KG1 (cell line): ENCODE measurements around the gene CCER1.
A peak's percentile ranks its signal among the peaks of the same experiment; 100 is the strongest.
"Not testable (repeated sequence)": the region's sequence is repeated elsewhere in the genome, so short reads cannot be mapped to it uniquely, and the experiment has no call there.

Experiments
- DNase-seq: peaks from one replicate; lab custom pipeline; 2025; lab: John Stamatoyannopoulos, UW

Gene CCER1, protein sequence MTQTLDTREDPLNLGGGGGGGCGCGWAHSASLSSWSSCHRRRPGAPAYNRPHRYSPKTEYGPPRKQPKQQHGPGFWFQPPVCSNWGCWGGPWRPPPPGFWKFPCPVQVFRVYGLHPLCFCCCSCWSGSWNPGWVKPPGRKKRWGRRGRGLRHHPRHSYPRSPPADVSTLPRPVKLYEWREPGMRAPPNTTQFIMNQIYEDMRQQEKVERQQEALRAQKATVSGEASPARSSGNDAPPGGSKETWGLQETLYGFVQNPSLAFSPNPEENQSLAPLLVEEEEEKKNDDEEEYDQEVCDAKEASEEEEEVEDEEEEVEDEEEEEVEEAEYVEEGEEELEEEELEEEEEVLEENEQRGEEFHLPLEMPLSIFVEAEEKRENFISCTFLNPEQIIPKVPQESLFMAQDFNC

DNA sequence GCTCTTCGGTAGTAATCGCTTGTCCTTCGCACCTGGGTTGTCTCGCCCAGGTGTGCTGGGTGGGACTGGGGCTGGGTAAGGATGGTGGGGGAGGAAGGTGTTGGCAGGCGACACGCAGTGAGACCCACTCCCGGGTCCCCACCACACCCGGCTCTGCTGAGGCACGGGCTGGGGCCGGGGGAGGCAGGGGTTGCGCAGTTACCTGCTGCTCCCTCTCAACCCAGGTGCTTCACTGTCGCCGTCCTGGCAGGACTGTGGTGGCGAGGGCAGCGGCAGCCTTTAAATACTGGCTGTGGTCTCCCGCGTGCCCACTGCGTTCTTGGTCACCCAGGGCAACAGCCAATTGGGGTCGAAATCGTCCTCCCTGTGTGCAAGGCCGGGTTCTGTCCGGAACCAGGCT, at the start of gene CCER1:
Gene CCER1 (minus strand): TSS at position 256 of the 400 bp plus-strand sequence. CDS start 434 bp downstream, outside the sequence.
- no peak for DNase-seq

DNA sequence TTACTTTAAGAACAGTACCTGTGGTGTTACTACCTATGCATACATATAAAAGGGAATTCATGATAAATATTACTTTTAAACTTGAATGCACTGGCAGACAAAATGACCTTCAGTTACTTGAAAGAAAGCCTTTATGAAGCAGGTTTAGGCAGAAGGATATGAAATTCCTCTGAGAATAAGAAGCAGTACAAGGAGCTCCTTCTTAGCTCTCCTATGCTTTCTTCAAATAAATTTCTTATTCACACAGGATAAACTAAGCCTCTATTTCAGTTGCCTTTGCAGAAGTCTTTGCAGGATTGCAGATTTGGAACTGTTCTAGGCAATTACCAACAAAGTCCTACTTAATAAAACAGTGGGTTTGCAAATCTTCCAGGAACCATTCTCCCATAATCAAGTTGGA, 48.8 kb upstream of the CCER1 start:
- DNase-seq = no peak

DNA sequence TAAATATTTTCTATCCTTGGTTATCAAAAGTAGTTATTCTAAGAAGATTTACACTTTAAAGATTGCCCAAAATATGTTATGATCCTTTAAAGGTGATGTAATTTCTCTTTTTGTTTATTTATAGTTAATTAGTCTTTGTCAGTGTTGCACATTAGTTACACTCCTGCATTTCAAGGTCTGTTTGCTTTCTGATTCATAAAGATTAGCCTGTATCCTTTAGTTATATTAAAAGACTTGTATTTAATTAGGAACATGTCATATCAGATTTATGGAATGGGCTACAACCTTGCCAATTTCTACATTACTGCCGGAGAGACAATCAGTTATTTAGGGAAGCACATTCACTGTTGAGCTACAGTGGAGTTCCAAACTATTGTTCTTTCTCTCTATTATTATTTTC, 46.3 kb upstream of the CCER1 start:
- DNase-seq = no peak

DNA sequence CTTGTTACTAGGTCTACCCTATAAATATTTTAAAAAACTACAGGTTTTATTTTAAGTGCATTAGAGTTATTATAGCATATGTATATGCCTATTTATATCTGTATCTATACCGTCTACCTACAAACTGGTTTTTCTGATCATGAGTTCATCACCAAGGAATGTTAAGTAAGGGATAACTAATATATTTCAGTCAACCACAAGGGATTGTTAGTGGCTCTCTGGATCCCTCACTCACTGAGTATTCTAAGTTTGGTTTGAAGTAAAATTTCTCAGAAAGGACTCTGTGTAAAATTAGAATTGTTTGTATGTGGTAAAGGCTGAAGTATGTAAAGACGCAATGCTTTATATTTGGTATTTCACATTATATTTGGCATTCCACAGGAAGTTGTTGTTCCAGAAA, 45.0 kb upstream of the CCER1 start:
- no peak for DNase-seq

DNA sequence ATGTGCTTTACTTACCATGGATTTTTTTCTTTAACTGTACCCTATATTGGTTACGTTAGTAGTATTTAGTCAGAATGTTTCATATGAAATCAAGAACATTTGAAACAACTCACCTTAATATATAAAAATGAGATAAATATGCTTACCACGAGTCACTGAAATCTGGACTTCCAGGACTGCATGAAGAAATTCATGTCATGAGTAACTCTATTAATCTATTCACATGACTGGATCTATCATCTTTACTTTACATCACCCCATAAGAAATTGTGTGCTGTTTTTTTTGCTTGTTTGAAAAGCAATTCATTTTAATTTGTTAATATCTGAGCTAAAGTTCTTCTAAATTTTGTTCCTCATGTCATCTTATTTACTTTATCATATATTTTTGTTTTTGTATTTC, 44.6 kb upstream of the CCER1 start:
- no peak for DNase-seq

DNA sequence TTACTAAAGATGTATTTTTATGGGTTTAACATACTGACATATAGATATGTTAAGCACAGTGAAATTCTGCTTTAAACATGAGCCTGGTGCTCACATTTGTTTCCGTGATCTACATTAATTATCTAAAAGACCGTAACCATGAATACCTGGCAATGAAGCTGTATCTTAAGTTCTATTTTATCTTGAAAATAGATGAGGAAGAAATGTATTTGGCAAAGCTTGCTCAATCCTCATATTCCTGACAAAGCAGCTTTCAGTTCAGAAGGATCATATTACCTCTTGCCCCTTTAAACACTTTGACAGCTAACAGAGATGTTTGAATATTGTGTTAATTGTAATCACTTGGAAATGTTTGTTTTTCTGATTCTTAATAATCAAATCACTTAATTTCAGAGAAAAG, 40.0 kb upstream of the CCER1 start:
- DNase-seq = no peak

DNA sequence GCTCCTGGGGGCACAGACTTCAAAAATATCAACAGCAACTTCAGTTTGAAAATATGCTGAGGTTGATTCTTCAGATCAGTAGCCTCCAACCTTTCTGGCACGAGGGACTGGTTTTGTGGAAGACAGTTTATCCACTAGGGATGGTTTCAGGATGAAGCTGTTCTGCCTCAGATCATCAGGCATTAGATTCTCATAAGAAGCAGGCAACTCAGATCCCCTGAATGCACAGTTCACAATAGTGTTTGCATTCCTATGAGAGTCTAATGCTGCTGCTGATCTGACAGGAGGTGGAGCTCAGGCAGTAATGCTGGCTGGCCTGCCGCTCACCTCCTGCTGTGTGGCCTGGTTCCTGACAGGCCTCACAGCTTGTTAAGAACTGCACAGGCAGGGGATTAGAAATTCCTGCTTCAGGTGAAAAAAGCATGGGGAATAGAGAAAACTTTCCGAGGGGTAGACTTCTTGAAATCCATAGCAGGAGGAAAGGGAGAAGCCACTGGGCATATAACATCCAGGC, 37.0 kb upstream of the CCER1 start:
- no peak for DNase-seq

DNA sequence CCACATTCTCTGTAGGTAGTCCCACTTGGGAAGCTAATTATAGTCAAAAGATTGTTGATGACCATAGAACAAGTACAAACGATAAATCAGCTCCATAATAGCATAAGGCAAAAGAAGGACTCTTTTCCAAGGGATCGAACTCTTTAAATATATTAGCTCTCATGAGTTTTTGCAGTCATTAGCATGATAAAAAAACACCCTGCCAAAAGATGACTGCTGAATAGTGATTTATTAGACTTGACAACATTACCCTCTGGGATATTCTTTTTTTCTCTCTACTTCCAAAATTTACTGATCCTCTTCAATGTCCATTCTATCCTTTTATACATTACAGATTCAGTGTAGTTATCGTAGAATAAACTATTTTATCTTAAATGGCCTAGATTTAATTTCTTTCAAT, 35.6 kb upstream of the CCER1 start:
- no peak for DNase-seq

DNA sequence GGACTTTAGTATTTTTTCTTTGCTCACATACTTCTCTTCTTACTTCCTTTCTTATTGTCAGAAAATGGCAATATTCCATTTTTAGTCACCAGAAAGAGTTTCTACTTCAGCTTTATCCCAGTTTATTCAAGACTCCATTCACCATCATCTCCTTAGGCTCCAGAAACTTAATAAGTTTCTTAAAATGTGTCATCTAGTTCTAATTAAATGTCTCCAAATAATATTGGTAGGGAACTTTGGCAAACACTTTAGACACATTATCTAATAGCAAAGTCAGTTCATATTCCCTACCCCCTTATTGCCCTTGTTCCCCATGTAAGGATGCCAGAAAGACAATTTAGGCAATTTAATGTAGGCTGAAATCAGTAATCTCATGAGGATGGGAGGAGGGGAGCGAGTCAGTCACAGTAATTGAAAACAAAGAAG, 34.7 kb upstream of the CCER1 start:
- no peak for DNase-seq

DNA sequence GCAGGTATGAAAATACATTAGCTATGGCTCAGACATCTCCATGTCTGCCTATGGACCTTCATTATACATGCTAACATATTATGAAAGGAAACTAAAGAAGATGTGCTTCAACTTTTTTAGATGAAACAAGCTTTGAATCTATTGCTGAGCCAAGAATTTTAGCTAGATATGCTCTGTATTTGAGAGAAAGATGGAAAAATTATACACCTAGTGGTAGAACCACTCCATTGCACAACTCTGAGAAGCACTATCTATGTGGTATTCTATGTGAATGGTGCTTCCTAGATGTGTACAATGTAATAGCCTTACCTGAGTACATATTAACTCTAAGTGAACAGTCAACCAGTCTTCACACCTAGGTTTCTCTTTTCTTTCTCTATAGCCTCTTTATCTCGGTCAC, 32.5 kb upstream of the CCER1 start:
- no peak for DNase-seq

DNA sequence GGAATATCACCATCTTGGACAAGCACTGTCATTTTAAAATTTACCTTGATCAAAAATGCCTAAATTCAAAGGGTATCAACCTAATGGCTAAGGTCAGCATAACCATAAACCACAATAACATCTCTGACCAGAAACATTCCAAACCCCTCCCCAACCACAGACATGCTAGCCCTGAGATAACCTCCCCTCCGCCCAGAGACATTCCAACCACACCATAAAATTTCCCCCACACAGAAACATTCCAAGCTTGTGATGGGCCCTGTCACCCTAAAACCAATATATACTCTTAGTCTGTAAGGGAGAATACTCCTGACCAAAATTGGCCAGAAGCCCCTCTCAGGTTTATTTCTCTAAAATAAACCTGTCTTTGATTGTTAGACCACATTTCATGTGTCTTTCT, 32.1 kb upstream of the CCER1 start:
- no peak for DNase-seq

DNA sequence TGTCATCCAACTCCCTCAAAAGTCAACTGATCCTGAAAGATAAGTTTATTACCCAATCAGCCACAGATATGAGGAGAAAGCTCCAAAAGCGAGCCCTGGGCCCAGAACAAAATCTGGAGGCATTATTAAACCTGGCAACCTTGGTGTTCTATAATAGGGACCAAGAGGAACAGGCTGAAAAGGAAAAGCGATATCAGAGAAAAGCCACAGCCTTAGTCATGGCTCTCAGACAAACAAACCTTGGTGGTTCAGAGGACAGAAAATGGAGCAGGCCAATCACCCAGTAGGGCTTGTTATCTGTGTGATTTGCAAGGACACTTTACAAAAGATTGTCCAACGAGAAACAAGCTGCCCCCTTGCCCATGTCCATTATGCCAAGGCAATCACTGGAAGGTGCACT, 30.4 kb upstream of the CCER1 start:
- DNase-seq = not testable (repeated sequence)

DNA sequence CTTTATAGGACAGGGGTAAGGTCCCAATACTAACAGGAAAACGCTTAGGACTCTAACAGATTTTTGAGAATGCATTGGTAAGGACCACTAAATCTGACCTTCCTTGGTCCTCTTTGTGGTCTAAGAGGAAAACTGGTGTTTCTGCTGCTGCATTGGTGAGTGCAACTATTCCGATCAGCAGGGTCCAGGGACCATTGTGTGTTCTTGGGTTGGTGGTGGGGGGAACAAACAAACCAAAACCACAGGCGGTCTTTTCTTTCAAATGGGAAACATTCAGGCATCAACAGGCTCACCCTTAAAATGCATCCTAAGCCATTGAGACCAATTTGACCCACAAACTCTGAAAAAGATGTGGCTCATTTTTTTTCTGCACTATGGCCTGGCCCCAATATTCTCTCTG, 29.1 kb upstream of the CCER1 start:
- DNase-seq = no peak

DNA sequence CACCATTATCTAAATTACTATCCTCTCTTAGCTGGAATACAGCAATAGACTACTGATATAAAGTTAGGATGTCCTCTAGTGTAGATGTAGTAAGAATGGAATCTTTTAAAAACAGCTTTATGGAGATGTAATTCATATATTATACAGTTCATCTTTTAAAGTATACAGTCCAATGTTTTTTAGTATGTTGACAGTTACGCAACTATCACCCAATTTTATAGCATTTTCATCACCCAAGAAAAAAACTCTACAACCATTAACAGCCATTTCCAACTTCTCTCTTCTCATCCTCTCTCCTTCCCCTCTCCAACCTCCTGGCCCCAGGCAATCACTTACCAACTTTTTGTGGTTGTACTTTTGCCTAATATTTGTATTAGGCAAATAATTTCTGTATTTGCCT, 27.2 kb upstream of the CCER1 start:
- no peak for DNase-seq

DNA sequence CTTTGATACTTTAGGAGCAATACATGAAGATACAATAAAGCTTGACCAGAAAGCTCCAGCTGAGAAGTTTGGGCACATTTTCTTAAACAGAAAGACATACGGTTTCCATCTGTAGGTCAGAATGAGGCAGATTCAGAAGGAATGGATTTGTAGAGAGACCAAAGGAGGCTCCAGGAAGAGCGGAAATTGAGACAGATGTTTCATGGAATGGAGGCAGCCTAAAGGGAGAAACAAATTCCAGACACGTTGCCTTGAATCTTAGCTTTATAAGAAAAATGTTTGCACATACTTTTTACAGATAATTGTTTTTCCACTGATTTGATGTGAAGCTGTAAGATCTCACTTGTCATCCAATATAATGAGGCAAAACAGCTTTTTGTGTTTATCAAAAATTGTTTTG, 25.0 kb upstream of the CCER1 start:
- DNase-seq = no peak

DNA sequence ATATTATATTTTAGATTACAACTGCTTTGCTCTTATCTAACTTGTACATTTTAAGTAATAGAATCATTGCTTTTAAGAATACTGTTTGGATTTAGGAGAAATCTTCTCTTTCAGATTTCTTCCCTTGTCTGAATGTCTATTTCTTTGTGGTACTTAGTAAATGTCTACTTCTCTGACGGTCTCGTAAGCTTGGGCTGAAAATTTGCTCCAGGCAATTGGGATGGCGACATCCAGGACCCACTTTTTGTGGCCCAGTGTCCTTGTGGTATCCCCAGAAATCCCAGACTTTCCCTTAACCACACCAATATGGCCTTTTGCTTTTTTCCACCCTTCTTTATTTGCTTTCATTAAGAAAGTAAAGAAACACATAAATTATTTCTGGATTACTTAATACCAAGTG, 24.0 kb upstream of the CCER1 start:
- no peak for DNase-seq

DNA sequence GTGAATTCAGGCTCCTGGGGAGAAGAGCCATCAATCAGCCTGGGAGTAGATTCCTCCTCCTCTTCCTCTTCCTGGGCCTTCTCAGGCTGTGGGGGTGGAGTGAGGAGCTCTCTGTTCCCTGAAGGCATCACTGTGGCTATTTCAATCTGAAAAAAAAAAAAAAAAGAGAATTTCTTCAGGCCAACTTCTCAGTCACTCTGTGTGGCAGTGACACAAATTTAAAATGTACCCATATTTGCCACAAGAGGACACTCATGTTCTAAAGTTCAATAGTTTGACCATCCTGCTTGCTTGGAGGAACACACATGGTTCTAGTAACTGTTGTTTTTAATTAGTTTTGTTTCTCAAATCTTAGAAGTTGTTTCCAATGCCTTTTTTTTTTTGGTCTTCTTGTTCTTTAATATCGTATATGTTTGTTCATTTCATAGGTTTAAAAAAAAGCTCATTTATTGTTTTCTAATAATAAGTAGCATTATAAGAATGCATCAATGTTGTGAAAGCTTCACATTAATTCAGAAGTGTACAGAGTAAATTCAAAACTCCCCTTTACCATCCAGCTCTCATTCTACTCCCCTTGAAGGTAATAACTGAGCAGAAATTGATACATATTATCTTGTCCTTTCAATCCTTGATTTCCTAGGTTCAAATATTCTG, 23.3 kb upstream of the CCER1 start:
- DNase-seq = peak; percentile 11

DNA sequence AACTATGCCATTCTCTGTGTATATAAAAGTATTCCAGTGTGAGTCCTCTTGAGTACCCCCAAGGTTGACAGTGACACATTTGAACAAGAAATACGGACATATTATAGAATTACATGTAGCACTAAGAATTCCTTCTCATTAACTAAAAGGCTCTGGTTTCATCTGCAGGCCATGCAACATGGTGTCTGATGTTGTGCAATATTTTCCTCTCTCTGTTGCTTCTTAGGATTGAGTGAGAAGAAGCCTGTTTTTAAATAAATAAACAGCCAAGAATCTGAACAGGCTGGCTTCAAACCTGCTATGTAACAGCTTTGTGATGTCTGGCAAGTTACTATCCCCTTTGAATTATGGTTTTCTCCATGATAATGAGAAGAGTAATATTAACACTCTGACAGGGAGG, 22.2 kb upstream of the CCER1 start:
- DNase-seq = no peak

DNA sequence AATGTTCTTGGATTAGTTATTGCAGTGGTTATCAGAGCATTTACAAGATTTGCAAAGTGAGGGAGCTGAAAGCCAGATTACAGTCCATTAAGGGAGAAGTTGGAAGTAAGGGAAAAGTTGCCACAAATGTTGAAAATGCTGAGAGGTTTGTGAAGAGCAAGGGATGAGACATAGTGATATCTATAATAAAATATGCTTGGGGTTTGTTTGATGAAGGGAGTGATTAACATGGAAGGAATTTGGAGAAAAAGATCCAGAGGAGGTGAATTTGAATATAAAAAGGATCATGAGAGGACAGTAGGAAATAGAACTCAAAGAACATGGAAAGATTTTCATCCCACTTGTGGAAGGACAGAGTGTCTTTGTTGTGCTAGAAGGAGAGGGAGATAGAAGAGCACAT, 19.3 kb upstream of the CCER1 start:
- DNase-seq = no peak

DNA sequence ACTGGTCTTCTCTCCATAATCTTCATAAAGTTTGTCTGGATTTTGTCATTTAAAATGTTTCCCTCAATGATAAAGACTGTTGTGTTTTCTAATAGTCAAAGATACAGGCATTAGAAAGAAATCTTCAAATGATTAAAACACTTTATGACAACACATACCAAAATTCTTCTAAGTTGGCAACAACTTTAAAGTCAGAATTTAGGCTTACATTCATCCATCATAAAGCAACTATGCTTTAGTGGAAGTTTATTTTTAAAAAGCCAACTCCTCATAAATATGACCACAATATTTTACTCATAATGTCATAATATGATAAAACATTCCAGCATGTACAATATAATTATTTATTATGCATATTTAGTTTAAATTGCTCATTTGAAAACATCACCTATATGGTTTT, 17.2 kb upstream of the CCER1 start:
- DNase-seq = no peak

DNA sequence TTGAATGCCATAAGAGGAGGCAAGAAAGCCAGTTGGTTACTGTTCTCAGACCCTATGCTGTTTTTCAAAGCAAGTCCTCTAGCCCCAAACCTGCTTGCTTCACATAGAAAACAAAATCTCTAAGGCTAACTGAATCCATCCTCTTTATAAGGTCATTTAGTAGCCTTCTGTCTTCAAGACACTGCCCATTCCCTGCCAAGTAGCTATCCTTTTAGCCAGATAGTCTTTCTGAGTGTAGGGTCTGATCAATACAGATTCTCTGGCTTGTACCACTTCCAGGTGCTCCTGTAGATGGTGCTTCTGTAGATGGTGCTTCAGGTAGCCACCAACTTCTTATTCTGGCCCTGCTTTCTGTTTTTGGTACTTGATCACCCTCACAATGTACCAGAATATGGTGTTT, 15.9 kb upstream of the CCER1 start:
- no peak for DNase-seq

DNA sequence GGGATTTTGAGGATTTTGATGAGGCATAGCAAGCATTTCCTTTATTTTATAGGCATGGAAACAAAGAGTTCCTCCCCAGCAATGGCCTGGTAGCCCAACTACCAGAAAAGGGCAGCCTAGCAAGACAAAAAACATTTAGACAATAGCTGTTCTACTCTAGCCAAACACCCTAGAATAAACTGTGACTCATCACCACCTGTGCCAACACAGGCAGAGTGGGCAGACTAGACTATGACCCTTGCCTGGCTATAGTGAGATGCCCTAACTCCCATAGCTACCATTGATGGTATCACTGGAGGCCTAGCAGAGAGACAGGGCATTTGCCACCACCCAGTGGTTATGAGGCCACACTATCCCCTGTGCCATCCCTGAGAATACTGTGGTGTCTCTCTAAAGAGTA, 15.5 kb upstream of the CCER1 start:
- DNase-seq = no peak

DNA sequence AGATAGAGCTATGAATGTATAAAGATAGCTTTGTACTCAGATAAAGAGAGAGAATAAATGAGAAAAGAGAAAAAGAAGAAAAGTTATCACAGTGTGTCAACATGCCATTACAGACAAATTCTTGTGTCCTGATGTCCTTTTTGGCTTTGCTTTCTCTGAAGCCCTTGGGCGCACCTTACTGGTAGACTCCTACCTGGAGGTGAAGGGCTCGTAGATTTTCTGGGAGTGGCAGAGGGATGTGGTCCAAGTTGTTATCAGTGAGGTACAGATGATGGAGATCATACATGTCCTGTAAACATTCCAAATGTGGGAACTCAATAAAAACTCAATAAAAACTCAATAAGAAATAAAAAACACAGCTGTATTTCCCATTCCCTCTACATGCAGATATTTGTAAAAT, 14.9 kb upstream of the CCER1 start:
- DNase-seq = no peak

DNA sequence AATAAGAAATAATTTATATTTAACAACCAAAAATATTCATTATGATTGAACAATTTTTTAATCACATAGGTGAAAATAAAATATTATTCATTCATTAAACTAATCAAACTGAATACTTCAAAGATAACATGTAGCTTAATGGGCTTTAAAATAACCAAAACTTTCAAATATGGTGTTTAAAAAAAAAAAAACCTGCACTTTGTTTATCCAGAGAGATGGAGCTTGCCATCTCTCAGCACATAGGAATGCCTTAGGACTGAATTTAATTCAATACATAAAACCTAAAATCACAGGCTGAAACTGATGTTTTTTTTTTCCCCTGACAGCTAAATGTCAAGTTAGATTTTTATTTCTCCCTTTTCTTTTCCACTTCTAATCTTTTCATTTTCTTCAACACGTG, 14.4 kb upstream of the CCER1 start:
- DNase-seq = no peak
